ENCODE data around the gene SLC35F4.

SLC35F4 gene

DNA sequence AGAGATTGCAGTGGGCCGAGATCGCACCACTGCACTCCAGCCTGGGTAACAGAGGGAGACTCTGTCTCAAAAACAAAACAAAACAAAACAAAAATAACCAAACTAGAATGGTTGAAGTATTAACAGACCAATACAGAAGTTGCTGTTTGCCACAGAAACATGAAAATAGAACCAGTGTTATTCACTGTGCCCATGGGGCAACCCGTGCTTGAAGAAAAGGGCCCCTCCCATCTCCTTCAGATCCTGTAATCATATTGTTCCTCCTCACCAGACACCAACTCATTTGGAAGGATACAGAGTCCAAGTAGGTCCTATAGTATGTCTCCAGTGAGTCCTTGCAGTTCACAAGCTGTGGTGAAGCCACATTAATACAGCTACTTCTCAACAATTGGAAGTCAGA, 30.9 kb downstream of the SLC35F4 start:
- H3K9ac ChIP-seq (ENCODE audit: low read depth in 1 of 2, low read length in 2 of 2): no peak overlapping the region
- H3K4me3 ChIP-seq (ENCODE audit: low read length in 2 of 2): no peak overlapping the region
- no peaks in the 10 kb centered on the region for H3K36me3 ChIP-seq (ENCODE audit: control insufficient read depth in 2 of 2, insufficient read depth in 2 of 2, low read length in 2 of 2)
- no peaks in the 10 kb centered on the region for H3K27me3 ChIP-seq (ENCODE audit: control insufficient read depth in 2 of 2, insufficient read depth in 2 of 2, low read length in 2 of 2)
- H3K4me1 ChIP-seq (ENCODE audit: control insufficient read depth in 2 of 2, insufficient read depth in 2 of 2, low read length in 2 of 2): no peaks in the 10 kb centered on the region
- H3K9me3 ChIP-seq (ENCODE audit: control insufficient read depth in 2 of 2, low read length in 2 of 2): no peaks in the 10 kb centered on the region
- H3K27ac ChIP-seq (ENCODE audit: low read depth in 2 of 2, low read length in 2 of 2): no peak overlapping the region

GRCh38 chr14:57834001-57834598, 31.8 kb downstream of the SLC35F4 start:
- H3K27me3 ChIP-seq (ENCODE audit: control insufficient read depth in 2 of 2, insufficient read depth in 2 of 2, low read length in 2 of 2): no peaks in the 10 kb centered on the region
- no peak overlapping the region for H3K4me3 ChIP-seq (ENCODE audit: low read length in 2 of 2)
- H3K4me1 ChIP-seq (ENCODE audit: control insufficient read depth in 2 of 2, insufficient read depth in 2 of 2, low read length in 2 of 2): no peaks in the 10 kb centered on the region
- no peaks in the 10 kb centered on the region for H3K36me3 ChIP-seq (ENCODE audit: control insufficient read depth in 2 of 2, insufficient read depth in 2 of 2, low read length in 2 of 2)
- H3K9ac ChIP-seq (ENCODE audit: low read depth in 1 of 2, low read length in 2 of 2): no peak overlapping the region
- H3K9me3 ChIP-seq (ENCODE audit: control insufficient read depth in 2 of 2, low read length in 2 of 2): no peaks in the 10 kb centered on the region
- H3K27ac ChIP-seq (ENCODE audit: low read depth in 2 of 2, low read length in 2 of 2): no peak overlapping the region

DNA sequence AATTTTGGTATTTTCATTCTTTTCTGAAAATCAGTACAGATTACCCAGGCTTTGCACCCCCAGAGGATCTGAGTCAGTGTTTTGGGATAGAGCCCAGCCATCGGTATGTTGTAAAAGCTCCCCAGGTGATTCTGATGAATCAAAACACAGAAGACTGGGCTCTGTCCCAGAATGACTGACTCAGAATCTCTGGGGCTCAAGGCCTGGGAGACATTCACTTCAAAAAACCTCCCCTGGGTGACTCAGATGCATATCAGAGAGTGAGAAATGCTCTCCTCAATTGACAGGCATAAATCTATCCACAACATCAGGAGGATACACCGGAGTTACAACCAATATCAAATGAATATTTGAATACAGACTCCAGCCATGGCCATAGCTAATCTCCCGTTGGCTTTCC, 32.6 kb downstream of the SLC35F4 start:
- H3K4me1 ChIP-seq (ENCODE audit: control insufficient read depth in 2 of 2, insufficient read depth in 2 of 2, low read length in 2 of 2): no peaks in the 10 kb centered on the region

DNA sequence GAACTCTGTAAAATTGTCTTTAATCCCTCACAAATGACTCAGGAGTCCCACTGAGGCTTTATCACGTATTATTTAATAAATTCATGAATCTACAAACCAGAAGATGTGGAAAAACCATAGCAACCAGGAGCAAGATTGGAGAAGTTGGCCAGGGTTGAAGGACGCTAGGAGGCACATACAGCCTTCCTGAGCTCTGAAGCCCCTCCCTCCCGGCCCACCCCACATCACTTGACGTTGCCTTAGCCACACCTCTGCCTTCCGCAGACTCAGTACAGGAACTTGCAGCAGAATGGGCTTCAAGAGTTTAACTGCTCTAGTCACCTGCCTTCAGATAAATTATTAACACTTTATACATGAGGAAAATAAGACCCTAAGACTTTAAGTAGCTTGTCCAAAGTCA, 33.9 kb downstream of the SLC35F4 start:
- H3K4me1 ChIP-seq (ENCODE audit: control insufficient read depth in 2 of 2, insufficient read depth in 2 of 2, low read length in 2 of 2): no peaks in the 10 kb centered on the region
- H3K4me3 ChIP-seq (ENCODE audit: low read length in 2 of 2): no peak overlapping the region
- no peak overlapping the region for H3K27ac ChIP-seq (ENCODE audit: low read depth in 2 of 2, low read length in 2 of 2)
- H3K9ac ChIP-seq (ENCODE audit: low read depth in 1 of 2, low read length in 2 of 2): no peak overlapping the region
- no peaks in the 10 kb centered on the region for H3K36me3 ChIP-seq (ENCODE audit: control insufficient read depth in 2 of 2, insufficient read depth in 2 of 2, low read length in 2 of 2)
- H3K27me3 ChIP-seq (ENCODE audit: control insufficient read depth in 2 of 2, insufficient read depth in 2 of 2, low read length in 2 of 2): no peaks in the 10 kb centered on the region
- no peaks in the 10 kb centered on the region for H3K9me3 ChIP-seq (ENCODE audit: control insufficient read depth in 2 of 2, low read length in 2 of 2)

More for the DNA sequence above, 32.6 kb downstream of the SLC35F4 start:
- Histone ChIP-seq H3K27me3 (ENCODE audit: control insufficient read depth in 2 of 2, insufficient read depth in 2 of 2, low read length in 2 of 2) (no peaks in the 10 kb centered on the region), H3K9ac (ENCODE audit: low read depth in 1 of 2, low read length in 2 of 2) (no peak overlapping the region), H3K27ac (ENCODE audit: low read depth in 2 of 2, low read length in 2 of 2) (no peak overlapping the region), H3K9me3 (ENCODE audit: control insufficient read depth in 2 of 2, low read length in 2 of 2) (no peaks in the 10 kb centered on the region), H3K4me3 (ENCODE audit: low read length in 2 of 2) (no peak overlapping the region), H3K36me3 (ENCODE audit: control insufficient read depth in 2 of 2, insufficient read depth in 2 of 2, low read length in 2 of 2) (no peaks in the 10 kb centered on the region)

- H3K27ac ChIP-seq (ENCODE audit: low read depth in 2 of 2, low read length in 2 of 2): no peak overlapping the region
- H3K4me1 ChIP-seq (ENCODE audit: control insufficient read depth in 2 of 2, insufficient read depth in 2 of 2, low read length in 2 of 2): no peaks in the 10 kb centered on the region
- no peaks in the 10 kb centered on the region for H3K9me3 ChIP-seq (ENCODE audit: control insufficient read depth in 2 of 2, low read length in 2 of 2)
- H3K27me3 ChIP-seq (ENCODE audit: control insufficient read depth in 2 of 2, insufficient read depth in 2 of 2, low read length in 2 of 2): no peaks in the 10 kb centered on the region
- no peaks in the 10 kb centered on the region for H3K36me3 ChIP-seq (ENCODE audit: control insufficient read depth in 2 of 2, insufficient read depth in 2 of 2, low read length in 2 of 2)
- no peak overlapping the region for H3K9ac ChIP-seq (ENCODE audit: low read depth in 1 of 2, low read length in 2 of 2)
- H3K4me3 ChIP-seq (ENCODE audit: low read length in 2 of 2): no peak overlapping the region
These were observed 37.2 kb downstream of the SLC35F4 start for GRCh38 chr14:57828713-57829112.

GRCh38 chr14:57823015-57823660, 42.8 kb downstream of the SLC35F4 start:
- no peaks in the 10 kb centered on the region for H3K27me3 ChIP-seq (ENCODE audit: control insufficient read depth in 2 of 2, insufficient read depth in 2 of 2, low read length in 2 of 2)
- H3K36me3 ChIP-seq (ENCODE audit: control insufficient read depth in 2 of 2, insufficient read depth in 2 of 2, low read length in 2 of 2): no peaks in the 10 kb centered on the region
- H3K4me1 ChIP-seq (ENCODE audit: control insufficient read depth in 2 of 2, insufficient read depth in 2 of 2, low read length in 2 of 2): no peaks in the 10 kb centered on the region
- H3K4me3 ChIP-seq (ENCODE audit: low read length in 2 of 2): no peak overlapping the region
- H3K27ac ChIP-seq (ENCODE audit: low read depth in 2 of 2, low read length in 2 of 2): no peak overlapping the region
- no peaks in the 10 kb centered on the region for H3K9me3 ChIP-seq (ENCODE audit: control insufficient read depth in 2 of 2, low read length in 2 of 2)
- H3K9ac ChIP-seq (ENCODE audit: low read depth in 1 of 2, low read length in 2 of 2): no peak overlapping the region

GRCh38 chr14:57822081-57822480, 43.8 kb downstream of the SLC35F4 start:
- H3K9ac ChIP-seq (ENCODE audit: low read depth in 1 of 2, low read length in 2 of 2): no peak overlapping the region
- no peaks in the 10 kb centered on the region for H3K27me3 ChIP-seq (ENCODE audit: control insufficient read depth in 2 of 2, insufficient read depth in 2 of 2, low read length in 2 of 2)
- no peak overlapping the region for H3K4me3 ChIP-seq (ENCODE audit: low read length in 2 of 2)
- H3K27ac ChIP-seq (ENCODE audit: low read depth in 2 of 2, low read length in 2 of 2): no peak overlapping the region
- no peaks in the 10 kb centered on the region for H3K4me1 ChIP-seq (ENCODE audit: control insufficient read depth in 2 of 2, insufficient read depth in 2 of 2, low read length in 2 of 2)
- no peaks in the 10 kb centered on the region for H3K36me3 ChIP-seq (ENCODE audit: control insufficient read depth in 2 of 2, insufficient read depth in 2 of 2, low read length in 2 of 2)
- H3K9me3 ChIP-seq (ENCODE audit: control insufficient read depth in 2 of 2, low read length in 2 of 2): no peaks in the 10 kb centered on the region

DNA sequence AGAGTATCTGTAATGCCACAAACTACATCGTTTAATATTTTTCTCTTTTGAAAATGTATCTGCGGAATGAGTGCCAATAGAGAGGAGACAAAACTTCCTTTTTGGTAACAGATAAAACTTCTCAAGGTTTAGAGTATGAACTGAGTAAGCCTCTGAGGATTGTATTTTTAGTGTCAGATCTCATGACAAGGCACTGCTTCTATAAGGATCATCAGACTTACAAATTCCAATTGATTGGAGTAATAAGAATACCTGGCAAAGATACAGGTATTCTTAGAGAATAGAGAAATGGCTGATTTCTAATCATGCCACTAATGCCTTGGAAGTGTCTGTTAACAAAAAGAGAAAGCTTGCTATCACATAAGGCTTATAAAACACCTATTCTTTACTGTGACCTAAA, 45.3 kb downstream of the SLC35F4 start:
- H3K36me3 ChIP-seq (ENCODE audit: control insufficient read depth in 2 of 2, insufficient read depth in 2 of 2, low read length in 2 of 2): no peaks in the 10 kb centered on the region
- H3K9me3 ChIP-seq (ENCODE audit: control insufficient read depth in 2 of 2, low read length in 2 of 2): no peaks in the 10 kb centered on the region
- H3K27ac ChIP-seq (ENCODE audit: low read depth in 2 of 2, low read length in 2 of 2): no peak overlapping the region
- no peaks in the 10 kb centered on the region for H3K4me1 ChIP-seq (ENCODE audit: control insufficient read depth in 2 of 2, insufficient read depth in 2 of 2, low read length in 2 of 2)
- no peaks in the 10 kb centered on the region for H3K27me3 ChIP-seq (ENCODE audit: control insufficient read depth in 2 of 2, insufficient read depth in 2 of 2, low read length in 2 of 2)
- no peak overlapping the region for H3K9ac ChIP-seq (ENCODE audit: low read depth in 1 of 2, low read length in 2 of 2)
- no peak overlapping the region for H3K4me3 ChIP-seq (ENCODE audit: low read length in 2 of 2)

DNA sequence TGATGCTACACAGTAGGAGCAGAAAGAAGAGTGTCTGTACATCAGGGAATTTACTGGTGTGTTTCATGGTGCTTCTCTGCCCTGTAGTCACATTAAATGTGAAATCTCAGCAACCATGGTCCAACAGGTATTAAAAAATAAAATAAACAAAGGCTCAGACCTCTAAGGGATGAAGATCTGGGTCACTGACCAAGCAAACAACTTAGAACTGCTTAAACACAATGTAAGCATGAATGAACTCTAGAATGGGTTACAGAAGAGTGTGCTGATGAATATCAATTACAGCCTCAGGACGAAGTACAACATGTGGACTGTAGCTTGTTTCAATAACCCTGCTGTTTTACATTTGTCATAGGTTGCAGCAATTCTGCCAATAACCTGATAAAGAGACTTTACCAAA, 47.4 kb downstream of the SLC35F4 start:
- Histone ChIP-seq H3K27ac (ENCODE audit: low read depth in 2 of 2, low read length in 2 of 2) (no peak overlapping the region), H3K4me3 (ENCODE audit: low read length in 2 of 2) (no peak overlapping the region), H3K36me3 (ENCODE audit: control insufficient read depth in 2 of 2, insufficient read depth in 2 of 2, low read length in 2 of 2) (no peaks in the 10 kb centered on the region), H3K9ac (ENCODE audit: low read depth in 1 of 2, low read length in 2 of 2) (no peak overlapping the region), H3K4me1 (ENCODE audit: control insufficient read depth in 2 of 2, insufficient read depth in 2 of 2, low read length in 2 of 2) (no peaks in the 10 kb centered on the region), H3K27me3 (ENCODE audit: control insufficient read depth in 2 of 2, insufficient read depth in 2 of 2, low read length in 2 of 2) (no peaks in the 10 kb centered on the region), H3K9me3 (ENCODE audit: control insufficient read depth in 2 of 2, low read length in 2 of 2) (no peaks in the 10 kb centered on the region)

DNA sequence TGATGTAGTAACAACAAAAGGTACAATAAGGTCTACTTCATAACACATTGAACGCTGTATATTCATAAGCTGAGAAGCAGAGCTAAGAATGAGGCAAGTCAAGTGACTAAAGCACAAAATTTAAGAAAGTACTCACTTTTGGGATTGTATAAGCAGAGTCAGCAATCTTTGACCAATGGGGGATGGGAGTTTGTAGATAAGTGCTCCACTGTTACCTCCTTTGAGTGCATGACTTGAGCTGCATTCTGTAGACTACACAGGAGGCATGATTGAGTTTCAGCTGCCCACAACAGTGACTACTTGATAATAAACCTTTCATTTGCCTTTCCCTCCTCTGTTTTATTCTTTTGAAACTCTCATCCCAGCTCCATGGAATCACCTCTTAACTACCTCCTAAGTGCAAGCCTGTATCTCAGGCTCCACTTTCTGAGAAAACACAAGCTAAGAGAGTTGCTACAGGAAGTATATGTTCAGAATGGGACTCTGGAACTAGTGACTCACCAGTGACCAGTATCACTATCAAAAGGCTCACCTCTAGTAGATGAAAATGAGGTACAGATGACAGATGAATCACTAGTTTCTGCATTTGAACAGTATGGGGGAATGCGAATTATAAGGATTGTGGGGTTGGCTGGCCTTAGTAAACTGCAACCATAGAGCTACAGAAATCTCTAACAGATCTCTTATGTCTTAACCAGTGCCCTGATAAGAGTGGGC, 49.2 kb downstream of the SLC35F4 start:
- H3K36me3 ChIP-seq (ENCODE audit: control insufficient read depth in 2 of 2, insufficient read depth in 2 of 2, low read length in 2 of 2): no peaks in the 10 kb centered on the region
- no peaks in the 10 kb centered on the region for H3K4me1 ChIP-seq (ENCODE audit: control insufficient read depth in 2 of 2, insufficient read depth in 2 of 2, low read length in 2 of 2)
- no peak overlapping the region for H3K27ac ChIP-seq (ENCODE audit: low read depth in 2 of 2, low read length in 2 of 2)
- no peaks in the 10 kb centered on the region for H3K27me3 ChIP-seq (ENCODE audit: control insufficient read depth in 2 of 2, insufficient read depth in 2 of 2, low read length in 2 of 2)
- no peaks in the 10 kb centered on the region for H3K9me3 ChIP-seq (ENCODE audit: control insufficient read depth in 2 of 2, low read length in 2 of 2)
- no peak overlapping the region for H3K9ac ChIP-seq (ENCODE audit: low read depth in 1 of 2, low read length in 2 of 2)
- H3K4me3 ChIP-seq (ENCODE audit: low read length in 2 of 2): no peak overlapping the region
